NCI-H2171 treated with DMSO at 0.1 percent for 48 hours (cell line): ENCODE measurements around the gene OR10A3.
"Not testable (repeated sequence)": the region's sequence is repeated elsewhere in the genome, so short reads cannot be mapped to it uniquely, and the experiment has no call there.

Experiments used
- DNase-seq: peaks from one replicate; lab custom pipeline; 2025; lab: John Stamatoyannopoulos, UW

The OR10A3 gene, protein sequence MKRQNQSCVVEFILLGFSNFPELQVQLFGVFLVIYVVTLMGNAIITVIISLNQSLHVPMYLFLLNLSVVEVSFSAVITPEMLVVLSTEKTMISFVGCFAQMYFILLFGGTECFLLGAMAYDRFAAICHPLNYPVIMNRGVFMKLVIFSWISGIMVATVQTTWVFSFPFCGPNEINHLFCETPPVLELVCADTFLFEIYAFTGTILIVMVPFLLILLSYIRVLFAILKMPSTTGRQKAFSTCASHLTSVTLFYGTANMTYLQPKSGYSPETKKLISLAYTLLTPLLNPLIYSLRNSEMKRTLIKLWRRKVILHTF

DNA sequence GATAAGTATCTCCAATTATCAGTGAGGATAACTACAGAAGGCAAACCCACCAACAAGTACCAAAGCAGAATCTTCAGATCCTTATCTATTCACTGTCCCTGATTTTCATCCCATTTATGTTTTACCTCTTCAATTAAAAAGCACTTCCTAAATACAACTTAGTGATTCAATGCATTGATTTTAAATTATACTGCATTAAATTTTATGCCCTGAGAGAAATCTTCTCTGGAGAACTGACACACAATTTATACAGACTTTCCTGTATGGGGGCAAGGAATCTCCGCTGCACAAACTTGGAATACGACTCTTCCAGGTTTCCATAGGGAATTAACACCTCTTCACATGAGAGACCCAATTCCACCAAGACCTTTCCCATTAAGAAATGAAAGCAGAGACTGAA lies at the start of gene OR10A3:
Gene OR10A3, minus strand, starts transcription at position 101 of the 400 bp plus-strand sequence. CDS start 2,188 bp downstream, outside the sequence.
- DNase-seq, result no peak

DNA sequence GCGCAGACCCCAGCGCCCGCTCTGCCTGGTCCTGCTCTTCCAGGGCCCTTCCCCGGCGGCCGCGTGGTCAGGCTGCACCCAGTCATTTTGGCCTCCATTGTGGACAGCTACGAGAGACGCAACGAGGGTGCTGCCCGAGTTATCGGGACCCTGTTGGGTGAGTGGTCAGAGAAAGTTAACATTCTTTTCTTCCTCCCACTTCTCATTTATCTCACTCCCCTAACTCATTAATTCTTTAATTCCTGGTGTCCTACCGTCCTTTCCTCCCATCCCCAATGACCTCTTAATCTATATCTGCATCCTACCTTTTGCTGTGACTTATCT lies 46.0 kb upstream of the OR10A3 start:
- DNase-seq, result not testable (repeated sequence)

DNA sequence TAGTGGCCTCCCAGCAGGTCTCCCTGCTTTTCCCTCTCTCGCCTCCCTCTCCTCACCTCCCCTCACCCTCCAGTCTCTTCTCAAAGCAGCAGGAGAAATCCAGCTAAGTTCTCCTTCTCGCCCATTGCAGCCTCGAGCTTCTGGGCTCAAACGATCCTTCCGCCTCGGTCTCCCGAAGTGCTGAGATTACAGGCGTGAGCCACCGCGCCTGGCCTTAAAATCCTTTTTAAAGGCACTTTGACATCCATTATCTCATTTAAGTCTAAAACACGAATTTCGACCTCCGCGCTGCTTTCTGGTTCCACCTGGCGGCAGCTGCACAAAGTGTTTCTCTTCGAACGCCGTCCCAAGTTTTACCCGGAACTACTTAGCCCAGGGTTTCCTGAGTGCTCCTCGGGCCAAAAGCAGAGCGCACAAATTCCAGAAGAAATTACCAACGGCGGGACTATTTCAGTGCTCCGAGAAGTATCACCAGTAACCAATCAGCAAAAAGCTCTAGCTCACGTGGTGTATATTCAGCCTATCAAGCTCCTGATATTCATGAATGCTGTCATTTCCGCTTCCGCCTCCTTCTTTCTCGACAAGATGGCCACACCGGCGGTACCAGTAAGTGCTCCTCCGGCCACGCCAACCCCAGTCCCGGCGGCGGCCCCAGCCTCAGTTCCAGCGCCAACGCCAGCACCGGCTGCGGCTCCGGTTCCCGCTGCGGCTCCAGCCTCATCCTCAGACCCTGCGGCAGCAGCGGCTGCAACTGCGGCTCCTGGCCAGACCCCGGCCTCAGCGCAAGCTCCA lies 45.5 kb upstream of the OR10A3 start, which contains the start of gene EIF3F:
Gene EIF3F, plus strand, starts transcription at position 570 of the 792 bp plus-strand sequence. Its CDS starts 16 bp downstream, at position 586.
- peak; percentile 96 for DNase-seq

DNA sequence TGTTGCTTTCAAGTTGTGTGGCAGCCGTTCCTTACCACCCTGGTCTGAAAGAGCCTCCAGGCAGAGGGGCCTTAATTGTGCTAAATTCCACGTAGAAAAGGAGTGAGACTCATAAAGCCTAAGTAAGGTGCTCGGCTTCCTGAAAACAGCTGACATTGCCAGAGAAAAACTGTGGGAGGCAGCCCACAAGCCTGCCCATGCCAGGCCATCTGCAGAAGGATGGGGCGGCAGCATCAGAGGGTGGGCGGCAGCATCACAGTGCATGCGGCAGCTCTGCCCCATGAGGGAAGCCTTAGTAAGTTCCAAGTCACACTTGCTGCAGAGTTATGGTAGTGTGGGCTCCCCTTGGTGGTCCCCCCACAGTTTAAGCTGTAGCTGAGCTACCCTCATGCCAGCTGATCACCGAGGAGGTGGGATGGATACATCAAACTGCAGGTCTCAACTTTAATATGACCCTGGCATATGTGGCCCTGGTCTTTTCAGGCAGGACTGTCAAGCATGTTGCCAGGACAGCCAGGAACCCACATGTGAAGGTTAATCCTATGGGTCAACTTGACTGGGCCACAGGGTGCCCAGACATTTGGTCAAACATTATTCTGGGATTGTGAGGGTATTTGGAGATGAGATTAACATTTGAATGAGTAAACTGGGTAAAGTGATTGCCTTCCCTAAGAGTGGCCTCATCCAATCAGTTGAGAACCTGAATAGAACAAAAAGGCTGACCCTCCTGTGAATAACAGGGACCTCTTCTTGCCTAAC lies 42.5 kb upstream of the OR10A3 start:
- DNase-seq, result no peak

DNA sequence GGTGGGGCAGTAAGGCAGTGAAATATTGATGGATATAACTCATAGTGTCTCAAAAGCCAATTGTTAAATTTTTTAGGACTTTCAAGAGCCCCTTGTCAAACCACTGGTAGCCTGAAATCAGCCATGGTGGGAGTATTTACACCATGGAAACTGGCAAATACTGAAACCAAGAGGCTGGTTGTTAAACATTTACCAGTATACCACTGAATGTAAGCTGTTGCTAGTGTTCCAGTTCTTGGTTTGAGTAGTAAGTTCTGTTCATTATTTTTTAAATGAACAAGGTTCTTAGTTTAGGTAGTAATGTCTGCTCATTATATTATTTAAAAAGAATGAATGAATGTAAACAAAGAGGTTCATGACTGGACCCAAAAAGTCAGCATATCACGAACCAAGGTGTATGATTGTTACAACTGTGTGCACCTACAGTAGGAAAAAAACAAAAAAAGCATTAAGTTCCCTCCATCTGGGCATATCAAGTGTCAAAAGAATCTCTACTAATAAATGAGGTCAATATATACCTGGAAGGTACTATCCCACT lies 41.1 kb upstream of the OR10A3 start:
- no peak for DNase-seq

DNA sequence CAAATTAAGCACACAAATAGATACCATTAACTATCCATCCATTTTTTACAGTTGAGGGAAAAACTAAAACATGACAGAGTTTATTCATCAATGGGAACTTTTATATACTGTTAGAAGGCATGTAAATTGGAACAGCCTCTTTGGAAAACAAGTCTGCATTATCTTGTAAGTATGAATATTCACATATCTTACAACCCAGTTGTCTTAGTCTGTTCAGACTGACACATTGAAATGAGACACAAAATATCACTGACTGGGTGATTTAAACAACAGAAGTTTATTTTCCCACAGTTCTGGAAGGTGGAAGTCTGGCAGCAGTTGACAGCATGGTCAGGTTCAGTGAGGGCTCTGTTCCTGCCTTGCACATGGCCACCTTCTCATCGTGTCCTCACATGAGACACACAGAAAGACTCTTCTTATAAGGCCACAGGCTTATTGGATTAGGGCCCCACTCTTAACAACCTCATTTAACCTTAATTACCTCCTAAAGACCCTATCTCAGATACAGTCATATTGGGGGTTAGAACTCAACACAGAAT lies 40.2 kb upstream of the OR10A3 start:
- DNase-seq, result no peak

DNA sequence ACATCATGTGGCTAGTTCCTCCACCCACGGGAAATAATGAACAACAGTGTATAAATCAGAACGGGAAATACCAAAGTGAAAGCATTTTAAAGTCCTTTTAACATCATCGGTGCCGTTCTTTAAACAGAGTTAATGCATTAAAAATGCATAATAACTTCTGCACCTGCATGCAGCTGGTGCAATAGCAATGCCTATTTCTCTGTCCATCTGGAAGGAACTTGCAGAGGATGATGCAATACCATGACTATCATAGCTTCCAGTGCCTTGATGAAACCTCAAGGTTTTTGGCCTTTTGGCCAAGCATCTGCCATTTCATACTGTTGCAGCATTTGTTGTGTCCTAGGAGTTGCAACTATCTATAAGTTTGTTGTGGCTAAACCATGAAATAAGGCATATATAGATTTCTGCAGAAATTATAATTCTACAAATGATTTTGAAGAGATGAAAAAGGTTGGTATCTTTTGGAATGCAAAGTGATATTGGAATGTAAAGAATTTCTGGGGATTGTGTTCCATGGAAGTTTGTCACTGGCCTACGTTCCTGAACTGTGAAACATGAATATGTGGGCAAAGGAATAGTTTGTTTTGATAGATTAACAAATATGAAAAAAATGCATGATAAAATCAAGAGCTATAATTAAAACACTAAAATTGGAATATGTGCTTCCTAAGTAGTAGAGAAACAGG lies 35.9 kb upstream of the OR10A3 start:
- DNase-seq, result no peak

DNA sequence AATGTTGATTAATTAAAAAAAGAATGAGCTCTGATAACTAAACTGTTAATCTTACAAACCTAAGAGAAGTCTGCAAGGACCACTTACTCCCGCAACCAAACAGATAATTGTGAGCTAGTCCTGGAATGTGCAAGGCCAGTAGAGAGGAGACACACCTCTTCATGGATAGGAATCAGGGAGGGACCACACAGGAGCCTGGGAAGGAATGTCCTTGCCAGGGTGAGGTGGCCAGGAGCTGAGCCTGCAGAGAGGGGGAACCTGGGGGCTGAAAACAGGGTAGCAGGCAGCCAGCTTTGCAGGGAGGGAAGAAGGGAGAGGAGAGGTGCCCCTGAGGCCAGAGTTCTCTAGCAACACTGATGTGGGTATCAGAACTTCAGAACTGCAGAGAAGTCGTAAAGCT lies 33.2 kb upstream of the OR10A3 start:
- no peak for DNase-seq

DNA sequence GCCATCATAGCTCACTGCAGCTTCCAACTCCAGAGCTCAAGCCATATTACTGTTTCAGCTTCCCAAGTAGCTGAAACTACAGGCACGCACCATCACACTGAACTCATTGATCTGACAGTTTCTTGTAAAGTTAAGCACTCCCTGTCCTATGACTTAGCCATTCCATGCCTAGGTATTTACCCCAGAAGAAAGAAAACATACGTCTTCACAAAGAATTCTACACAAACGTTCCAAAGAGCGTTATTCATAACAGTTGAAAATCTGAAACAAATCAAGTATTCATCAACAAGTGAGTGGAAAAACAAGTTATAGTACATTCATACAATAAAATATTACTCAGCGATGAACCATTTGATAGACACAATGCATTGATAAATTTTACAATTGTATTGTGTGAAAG lies 31.5 kb upstream of the OR10A3 start:
- DNase-seq, result no peak

DNA sequence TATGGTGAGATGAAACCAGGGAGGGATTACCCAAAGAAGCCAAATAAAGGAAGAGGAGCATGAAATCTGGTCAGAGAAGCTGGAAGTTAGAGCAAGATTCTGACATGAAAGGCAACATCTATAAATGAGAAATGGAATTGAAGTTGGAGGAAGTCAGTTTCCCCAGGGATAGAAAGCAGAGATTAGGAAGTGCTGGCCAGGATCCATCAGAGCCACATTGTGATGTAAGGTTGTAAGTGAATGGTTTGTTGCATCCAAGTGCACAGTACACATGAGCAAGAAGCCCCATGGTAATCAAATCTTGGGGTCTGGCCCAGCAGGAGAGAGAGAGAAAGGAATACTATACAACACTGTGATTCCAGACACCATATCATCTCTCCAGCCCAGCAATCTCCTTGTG lies 30.3 kb upstream of the OR10A3 start:
- no peak for DNase-seq

DNA sequence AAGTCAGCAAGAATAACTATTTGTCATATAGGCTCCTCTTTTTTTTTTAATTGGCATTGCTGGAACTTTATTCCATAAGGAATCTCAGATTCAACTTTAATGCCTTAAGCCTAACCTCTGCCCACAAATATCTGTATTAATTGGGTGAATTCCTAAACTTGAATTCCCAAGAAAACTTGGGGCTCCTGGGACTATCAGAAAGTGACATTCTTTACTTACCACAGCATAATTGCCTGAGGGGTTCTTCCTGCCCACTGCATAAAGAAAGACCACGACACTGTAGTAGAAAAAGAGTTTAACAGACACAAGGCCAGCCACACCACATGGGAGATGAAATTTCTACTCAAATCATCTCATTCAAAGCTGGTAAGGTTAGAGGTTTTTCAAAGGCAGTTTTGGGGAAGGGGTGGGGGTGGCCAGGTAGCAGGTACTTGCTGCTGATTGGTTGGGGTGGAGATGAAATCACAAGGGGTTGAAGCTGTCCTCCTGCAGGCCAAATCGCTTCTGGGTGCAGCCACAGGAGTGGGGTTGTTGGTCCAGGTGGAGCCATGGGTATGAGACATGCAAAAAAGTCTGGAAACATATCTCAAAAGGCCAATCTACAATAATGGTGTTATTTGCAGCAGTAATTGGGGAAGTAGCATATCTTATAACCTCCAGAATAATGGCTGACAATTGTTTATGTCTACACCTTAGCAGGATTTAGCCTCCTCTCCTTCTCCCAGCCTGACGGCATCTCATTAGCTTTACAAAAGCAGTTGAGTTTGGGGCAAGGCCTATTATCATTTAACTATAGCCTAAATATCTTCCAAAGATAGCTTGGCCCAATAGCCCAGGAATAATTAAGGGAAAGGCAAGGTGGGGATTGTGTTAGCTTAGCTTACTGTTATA lies 28.5 kb upstream of the OR10A3 start:
- DNase-seq, result no peak

DNA sequence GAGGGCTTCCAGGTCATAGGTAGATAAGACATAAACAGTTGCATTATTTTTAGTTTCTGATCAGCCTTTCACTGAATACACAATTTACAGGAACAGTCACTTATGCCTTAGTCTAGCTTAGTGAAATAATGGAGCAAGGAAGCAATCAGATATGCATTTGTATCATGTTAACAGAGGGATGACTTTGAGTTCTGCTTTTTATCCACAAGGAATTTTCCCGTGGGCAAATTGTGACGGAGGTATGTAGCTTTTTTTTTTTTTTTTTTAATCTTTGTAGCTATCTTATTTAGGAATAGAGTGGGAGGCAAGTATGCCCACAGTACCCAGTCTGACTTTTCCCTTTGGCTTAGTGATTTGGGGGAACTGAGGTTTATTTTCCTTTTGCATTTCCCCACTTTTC lies 27.2 kb upstream of the OR10A3 start:
- DNase-seq, result no peak

DNA sequence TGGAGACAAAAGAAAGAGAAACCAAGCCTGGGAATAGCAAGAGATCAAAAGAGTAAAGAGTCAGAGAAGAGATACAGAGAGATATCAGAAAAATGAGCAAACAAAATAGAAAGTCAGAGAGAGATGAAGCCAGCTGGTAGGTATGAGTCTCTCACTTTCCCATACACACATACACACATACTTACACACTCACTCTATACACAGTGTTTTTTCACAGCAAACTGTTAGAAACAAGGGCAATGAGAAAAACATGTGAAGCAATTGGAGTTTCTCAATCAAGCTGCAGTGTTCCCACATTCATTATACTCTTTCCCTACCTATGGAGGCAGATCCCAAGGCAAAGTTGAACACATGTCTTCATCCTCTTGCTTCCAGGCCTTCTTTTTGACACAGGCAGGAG lies 26.3 kb upstream of the OR10A3 start:
- no peak for DNase-seq

DNA sequence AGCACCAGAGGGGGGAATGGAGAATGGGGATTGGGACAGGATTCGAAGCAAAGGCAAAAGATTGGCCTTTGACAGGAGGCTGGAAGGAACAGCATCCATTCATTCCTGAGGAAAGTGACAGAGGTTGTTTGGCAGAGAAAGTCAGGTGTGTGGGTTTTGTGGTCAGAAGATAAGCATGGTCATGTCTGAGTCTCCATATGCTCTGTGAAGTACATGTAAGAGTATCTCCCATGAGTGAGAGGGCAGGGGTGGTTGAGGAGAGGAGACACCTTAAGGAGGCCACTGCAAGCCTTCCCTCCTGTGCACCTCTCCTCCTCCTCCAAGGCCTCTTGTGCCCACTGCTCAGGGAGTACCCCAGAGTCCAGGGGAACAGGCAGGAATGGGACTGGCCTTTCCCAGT lies 25.6 kb upstream of the OR10A3 start:
- no peak for DNase-seq

DNA sequence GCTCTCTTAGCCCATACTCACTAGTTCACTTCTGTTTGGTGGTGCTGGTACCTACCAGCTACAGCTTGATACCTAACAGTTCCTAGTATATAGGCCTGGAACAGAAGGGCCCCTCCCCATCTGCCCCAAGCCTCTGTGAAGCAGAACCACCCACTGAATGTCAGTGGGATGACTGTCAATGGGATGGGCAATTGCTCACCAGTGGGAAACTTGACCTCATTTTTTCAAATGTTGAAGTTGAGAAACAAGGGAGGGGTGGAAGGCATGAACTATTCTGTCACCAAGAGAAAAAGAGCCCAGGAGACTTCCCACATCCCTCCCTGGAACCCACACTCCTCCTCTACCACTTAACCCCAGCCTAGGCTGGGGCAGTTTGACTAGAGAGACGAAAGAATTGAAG lies 23.9 kb upstream of the OR10A3 start, which contains the start of gene NLRP10:
Gene NLRP10, minus strand, starts transcription at position 62 of the 400 bp plus-strand sequence. CDS start 1,952 bp downstream, outside the sequence.
- DNase-seq, result no peak

DNA sequence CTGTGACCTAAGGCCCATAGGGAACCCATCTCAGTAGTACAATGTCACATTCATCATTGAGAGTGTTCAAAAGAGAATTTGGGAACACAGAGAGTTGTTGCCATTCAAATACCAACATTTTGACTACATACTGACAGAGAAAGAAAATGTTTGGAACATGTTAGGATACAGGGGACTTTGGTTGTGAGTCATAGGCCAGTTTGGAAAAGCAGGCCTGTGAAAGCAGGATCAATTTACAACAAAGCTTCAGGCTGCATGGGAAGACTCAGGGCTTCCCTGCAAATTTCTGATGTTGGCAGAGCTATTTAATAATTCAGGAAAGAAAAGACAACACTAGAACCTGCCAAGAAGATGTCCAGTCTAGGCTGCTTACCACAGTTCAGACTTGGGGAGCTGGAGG lies 23.4 kb upstream of the OR10A3 start:
- no peak for DNase-seq

DNA sequence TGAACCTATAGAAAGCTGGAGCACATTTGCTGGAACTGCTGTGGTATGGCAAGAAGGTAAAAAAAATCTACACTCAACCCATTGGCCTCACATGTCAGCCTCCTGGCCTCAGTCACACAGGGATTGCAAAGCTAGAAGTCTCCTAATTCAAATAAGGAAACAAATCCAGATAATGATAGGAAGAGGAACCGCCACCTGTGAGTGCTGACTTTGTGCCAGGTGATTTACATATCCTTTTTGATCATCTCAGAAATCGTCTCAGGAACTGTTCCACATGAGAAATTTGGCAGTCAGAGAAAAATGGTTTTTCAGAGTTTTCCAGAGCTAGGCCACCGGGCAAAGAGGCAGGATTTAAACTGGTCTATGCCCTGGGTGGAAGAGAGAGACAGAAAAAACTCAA lies 22.8 kb upstream of the OR10A3 start:
- no peak for DNase-seq

DNA sequence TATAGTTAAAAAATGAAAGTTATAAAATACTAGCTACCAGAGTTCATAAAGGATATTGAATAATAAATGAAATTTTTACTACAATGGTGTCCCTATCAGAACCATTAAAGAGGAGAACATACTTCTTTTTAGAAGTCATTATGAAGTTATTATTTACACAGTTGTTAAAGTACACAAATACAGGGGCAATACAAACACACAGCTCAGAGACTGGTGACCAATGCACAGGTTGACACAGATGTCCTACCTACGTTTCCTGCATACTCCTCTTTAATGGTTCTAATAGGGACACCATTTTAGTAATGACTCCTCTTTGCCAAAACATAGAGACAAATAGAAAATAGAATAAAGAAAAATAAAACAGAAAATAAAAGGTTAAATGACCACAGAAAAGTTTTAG lies 13.7 kb upstream of the OR10A3 start:
- DNase-seq, result no peak

DNA sequence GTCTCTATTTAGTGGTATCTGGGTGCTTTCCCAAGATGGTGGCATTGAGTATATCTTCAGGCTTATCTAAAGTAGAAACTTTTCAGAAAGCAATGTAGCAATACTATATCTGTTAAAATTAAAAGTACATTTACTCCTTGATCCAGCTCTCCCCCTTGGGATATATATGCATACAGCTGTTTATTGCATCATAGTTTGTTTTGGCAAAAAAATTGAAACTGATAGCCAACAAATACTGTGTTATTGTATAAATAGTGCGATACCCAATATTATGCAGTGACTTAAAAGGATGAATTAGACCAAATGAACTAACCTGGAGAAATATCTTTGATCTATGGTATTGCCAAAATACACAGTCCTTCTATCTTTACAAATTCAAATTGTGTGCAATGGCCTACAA lies 8.4 kb upstream of the OR10A3 start:
- DNase-seq, result no peak

DNA sequence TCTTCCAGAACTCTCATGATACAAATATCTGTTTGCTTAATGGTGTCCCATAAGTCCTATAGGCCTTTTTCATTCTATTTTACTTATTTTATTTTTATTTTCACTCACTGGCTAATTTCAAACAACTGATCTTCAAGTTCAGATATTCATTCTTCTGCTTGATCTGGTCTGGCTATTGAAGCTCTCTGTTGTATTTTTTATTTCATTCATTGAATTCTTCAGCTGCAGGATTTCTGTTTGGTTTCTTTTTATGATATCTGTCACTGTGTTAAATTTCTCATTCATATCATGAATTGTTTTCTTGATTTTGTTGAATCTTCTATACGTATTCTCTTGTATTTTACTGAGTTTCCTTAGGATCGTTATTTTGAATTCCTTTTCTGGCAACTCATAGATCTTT lies 2.6 kb upstream of the OR10A3 start:
- DNase-seq, result no peak

DNA sequence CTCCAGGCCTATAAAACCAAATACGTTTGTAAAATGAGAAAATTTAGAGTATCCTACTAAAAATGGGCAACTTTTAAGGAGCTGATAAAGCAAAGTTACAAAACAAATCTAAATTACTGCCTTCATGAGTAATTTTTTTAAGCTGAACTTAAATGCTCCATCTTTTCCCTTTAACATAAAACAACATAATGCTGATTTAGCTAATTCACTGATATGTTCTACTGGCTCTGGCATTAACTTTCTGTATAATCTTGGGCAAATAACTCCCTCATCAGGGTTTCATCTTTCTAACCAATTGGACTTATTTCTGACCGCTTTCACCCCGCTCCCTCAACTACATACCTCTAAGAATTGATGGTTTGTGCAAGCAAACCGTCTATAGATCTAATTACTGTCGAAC lies 362 bp downstream of the OR10A3 start:
- DNase-seq, result no peak
